ENCODE data around the gene NPNT. TPM values are rescaled to one million over a fixed set of nuclear protein-coding genes. Genes with fewer than 3 reads are reported as not detected.

NPNT gene
- polyA plus RNA-seq, 1 of the 3 experiments (the other 2 are of a cell fraction): not detected

GRCh38 chr4:105996845-105997244 lies 101.6 kb downstream of the NPNT start:
- H3K4me3 ChIP-seq (ENCODE audit: low read depth in 2 of 2, low read length in 1 of 2): no peak overlapping the region
- H3K27me3 ChIP-seq (ENCODE audit: insufficient read depth): no peaks in the 10 kb centered on the region
- no peak for TF ChIP-seq TCF12 (IDR thresholded peaks at IDR 0.05)
- no peak for TF ChIP-seq MAX (IDR thresholded peaks at IDR 0.05; ENCODE audit: low read depth)
- TF ChIP-seq RAD21 (IDR thresholded peaks at IDR 0.05; ENCODE audit: low read length): no peak
- TF ChIP-seq NRF1 (IDR thresholded peaks at IDR 0.05; ENCODE audit: low read depth, low read length): no peak
- no peak for TF ChIP-seq IRF3 (IDR thresholded peaks at IDR 0.05; ENCODE audit: low read depth, low read length)
- no peak for TF ChIP-seq GABPA (IDR thresholded peaks at IDR 0.05; ENCODE audit: low read depth)
- TF ChIP-seq ZBTB33 (IDR thresholded peaks at IDR 0.05; ENCODE audit: borderline replicate concordance, low read depth): no peak
- no peak for TF ChIP-seq SMC3 (IDR thresholded peaks at IDR 0.05; ENCODE audit: low read depth, low read length)
- no peak for TF ChIP-seq RXRA (IDR thresholded peaks at IDR 0.05; ENCODE audit: borderline replicate concordance, low read depth)
- TF ChIP-seq PBX3 (IDR thresholded peaks at IDR 0.05): no peak
- no peak for TF ChIP-seq MEF2A (IDR thresholded peaks at IDR 0.05; ENCODE audit: borderline replicate concordance, low read depth)
- TF ChIP-seq POLR2AphosphoS5 (IDR thresholded peaks at IDR 0.05; ENCODE audit: low read depth, low read length): no peak
- TF ChIP-seq TAF1 (IDR thresholded peaks at IDR 0.05; ENCODE audit: borderline replicate concordance, low read depth, low read length): no peak
- 76% methylated on average over 7 of the region's 7 CpGs for WGBS (ENCODE audit: low lambda C conversion rate)
- H3K9me3 ChIP-seq: no peaks in the 10 kb centered on the region
- ChIA-PET POLR2A (no interaction called here), CTCF (no interaction called here)
- no peak for DNase-seq
- H4K20me1 ChIP-seq (ENCODE audit: insufficient read depth): no peaks in the 10 kb centered on the region
- no peak overlapping the region for H3K4me2 ChIP-seq
- H2AFZ ChIP-seq (ENCODE audit: low read depth): no peak overlapping the region
- peaks cover 0 to 11% of the 10 kb centered on the region in 2 experiments; a peak in 2 of 4 replicates for H3K4me1 ChIP-seq (ENCODE audit: control insufficient read depth in 1 of 2, insufficient read depth in 2 of 2, low read depth in 1 of 2, low read length in 1 of 2)
- H3K9me2 ChIP-seq: no peaks in the 10 kb centered on the region
- no peaks in the 10 kb centered on the region for H3K36me3 ChIP-seq (replicated peaks in 1 of 2; ENCODE audit: control insufficient read depth in 1 of 2, insufficient read depth in 2 of 2, low read length in 1 of 2)
- no peak overlapping the region for H3K9ac ChIP-seq
- no peak overlapping the region for H3K27ac ChIP-seq (ENCODE audit: low read depth in 2 of 2, low read length in 1 of 2)
- no peaks in the 10 kb centered on the region for H3F3A ChIP-seq (replicated peaks; ENCODE audit: insufficient read depth)
- no peaks in the 10 kb centered on the region for H3K79me2 ChIP-seq (ENCODE audit: insufficient read depth)

All from SK-N-SH (cell line).